ENCODE measurements around the gene CLK1.

CLK1 gene

GRCh38 chr2:200845194-200845593, 19.3 kb downstream of the CLK1 start:
- H3K4me3 ChIP-seq (ENCODE audit: control insufficient read depth in 1 of 7, extremely low read depth in 1 of 7, insufficient read depth in 4 of 7, low read depth in 2 of 7, low read length in 6 of 7), result no peak overlapping the region
- H3K36me3 ChIP-seq (ENCODE audit: control insufficient read depth in 4 of 4, insufficient read depth in 4 of 4, low read length in 3 of 4), result no peaks in the 10 kb centered on the region
- no peaks in the 10 kb centered on the region for H3K9me3 ChIP-seq (ENCODE audit: control extremely low read depth in 1 of 5, control insufficient read depth in 4 of 5, insufficient read depth in 2 of 5, low read depth in 1 of 5, low read length in 4 of 5)
- H3K27ac ChIP-seq (ENCODE audit: insufficient read depth in 1 of 2, low read depth in 1 of 2, low read length in 2 of 2, poor library complexity in 1 of 2, severe bottlenecking in 2 of 2), result no peak overlapping the region
- CTCF ChIA-PET, result interaction anchor here (1.0 to 1.4 kb wide), 4 partner anchors 9 to 56 kb away, joined by 3 to 7 read pairs (median 4); no protein-coding TSS in a partner anchor
- 99% methylated on average over 5 of the region's 5 CpGs for whole genome bisulfite sequencing (ENCODE audit: insufficient coverage)
- no peaks in the 10 kb centered on the region for H3K4me1 ChIP-seq (ENCODE audit: control extremely low read depth in 1 of 4, control insufficient read depth in 4 of 4, insufficient read depth in 4 of 4, low read length in 3 of 4)
- DNase-seq, result no peak
- no peaks in the 10 kb centered on the region for H3K27me3 ChIP-seq (replicated peaks in 2 of 5; ENCODE audit: control insufficient read depth in 4 of 5, insufficient read depth in 5 of 5, low read length in 4 of 5)
- POLR2A ChIA-PET, result interaction anchor here (1.0 kb wide), 1 partner anchor 8 kb away, joined by 3 read pairs; no protein-coding TSS in a partner anchor

GRCh38 chr2:200843993-200844948, 20.2 kb downstream of the CLK1 start:
- H3K9me3 ChIP-seq (ENCODE audit: control extremely low read depth in 1 of 5, control insufficient read depth in 4 of 5, insufficient read depth in 2 of 5, low read depth in 1 of 5, low read length in 4 of 5), result no peaks in the 10 kb centered on the region
- POLR2A ChIA-PET, result interaction anchor here (0.8 to 1.1 kb wide), 3 partner anchors 9 to 13 kb away, joined by 3 read pairs; no protein-coding TSS in a partner anchor
- H3K4me1 ChIP-seq (ENCODE audit: control extremely low read depth in 1 of 4, control insufficient read depth in 4 of 4, insufficient read depth in 4 of 4, low read length in 3 of 4), result no peaks in the 10 kb centered on the region
- H3K27me3 ChIP-seq (replicated peaks in 2 of 5; ENCODE audit: control insufficient read depth in 4 of 5, insufficient read depth in 5 of 5, low read length in 4 of 5), result no peaks in the 10 kb centered on the region
- 95% methylated on average over 24 of the region's 24 CpGs for WGBS (ENCODE audit: insufficient coverage)
- CTCF ChIA-PET, result interaction anchor here (1.0 to 1.4 kb wide), 3 partner anchors 8 to 57 kb away, joined by 3 to 5 read pairs (median 4); no protein-coding TSS in a partner anchor
- DNase-seq, result no peak
- no peaks in the 10 kb centered on the region for H3K36me3 ChIP-seq (ENCODE audit: control insufficient read depth in 4 of 4, insufficient read depth in 4 of 4, low read length in 3 of 4)
- no peak overlapping the region for H3K4me3 ChIP-seq (ENCODE audit: control insufficient read depth in 1 of 7, extremely low read depth in 1 of 7, insufficient read depth in 4 of 7, low read depth in 2 of 7, low read length in 6 of 7)
- no peak overlapping the region for H3K27ac ChIP-seq (ENCODE audit: insufficient read depth in 1 of 2, low read depth in 1 of 2, low read length in 2 of 2, poor library complexity in 1 of 2, severe bottlenecking in 2 of 2)

- no peak for DNase-seq
- H3K36me3 ChIP-seq (ENCODE audit: control insufficient read depth in 4 of 4, insufficient read depth in 4 of 4, low read length in 3 of 4), result no peaks in the 10 kb centered on the region
- POLR2A ChIA-PET, result no interaction called here
- H3K4me3 ChIP-seq (ENCODE audit: control insufficient read depth in 1 of 7, extremely low read depth in 1 of 7, insufficient read depth in 4 of 7, low read depth in 2 of 7, low read length in 6 of 7), result no peak overlapping the region
- 100% methylated on average over 3 of the region's 3 CpGs for WGBS (ENCODE audit: insufficient coverage)
- H3K27ac ChIP-seq (ENCODE audit: insufficient read depth in 1 of 2, low read depth in 1 of 2, low read length in 2 of 2, poor library complexity in 1 of 2, severe bottlenecking in 2 of 2), result no peak overlapping the region
- H3K9me3 ChIP-seq (ENCODE audit: control extremely low read depth in 1 of 5, control insufficient read depth in 4 of 5, insufficient read depth in 2 of 5, low read depth in 1 of 5, low read length in 4 of 5), result peaks cover 0 to 10% (median 6%) of the 10 kb centered on the region in 5 experiments
- H3K27me3 ChIP-seq (replicated peaks in 2 of 5; ENCODE audit: control insufficient read depth in 4 of 5, insufficient read depth in 5 of 5, low read length in 4 of 5), result no peaks in the 10 kb centered on the region
- H3K4me1 ChIP-seq (ENCODE audit: control extremely low read depth in 1 of 4, control insufficient read depth in 4 of 4, insufficient read depth in 4 of 4, low read length in 3 of 4), result no peaks in the 10 kb centered on the region
- CTCF ChIA-PET, result interaction anchor here (1.0 kb wide), 2 partner anchors 11 to 21 kb away, joined by 3 read pairs; no protein-coding TSS in a partner anchor
Measured at GRCh38 chr2:200839513-200839912, 24.9 kb downstream of the CLK1 start.

- no peaks in the 10 kb centered on the region for H3K36me3 ChIP-seq (ENCODE audit: control insufficient read depth in 4 of 4, insufficient read depth in 4 of 4, low read length in 3 of 4)
- H3K4me3 ChIP-seq (ENCODE audit: control insufficient read depth in 1 of 7, extremely low read depth in 1 of 7, insufficient read depth in 4 of 7, low read depth in 2 of 7, low read length in 6 of 7), result no peak overlapping the region
- POLR2A ChIA-PET, result no interaction called here
- WGBS (ENCODE audit: insufficient coverage), result 100% methylated on average over 3 of the region's 4 CpGs
- no peak for DNase-seq
- no peaks in the 10 kb centered on the region for H3K27me3 ChIP-seq (replicated peaks in 2 of 5; ENCODE audit: control insufficient read depth in 4 of 5, insufficient read depth in 5 of 5, low read length in 4 of 5)
- H3K4me1 ChIP-seq (ENCODE audit: control extremely low read depth in 1 of 4, control insufficient read depth in 4 of 4, insufficient read depth in 4 of 4, low read length in 3 of 4), result no peaks in the 10 kb centered on the region
- no peak overlapping the region for H3K27ac ChIP-seq (ENCODE audit: insufficient read depth in 1 of 2, low read depth in 1 of 2, low read length in 2 of 2, poor library complexity in 1 of 2, severe bottlenecking in 2 of 2)
- CTCF ChIA-PET, result no interaction called here
- peaks cover 0 to 10% (median 6%) of the 10 kb centered on the region in 5 experiments for H3K9me3 ChIP-seq (ENCODE audit: control extremely low read depth in 1 of 5, control insufficient read depth in 4 of 5, insufficient read depth in 2 of 5, low read depth in 1 of 5, low read length in 4 of 5)
Measured at GRCh38 chr2:200834701-200835100, 29.8 kb downstream of the CLK1 start.

DNA sequence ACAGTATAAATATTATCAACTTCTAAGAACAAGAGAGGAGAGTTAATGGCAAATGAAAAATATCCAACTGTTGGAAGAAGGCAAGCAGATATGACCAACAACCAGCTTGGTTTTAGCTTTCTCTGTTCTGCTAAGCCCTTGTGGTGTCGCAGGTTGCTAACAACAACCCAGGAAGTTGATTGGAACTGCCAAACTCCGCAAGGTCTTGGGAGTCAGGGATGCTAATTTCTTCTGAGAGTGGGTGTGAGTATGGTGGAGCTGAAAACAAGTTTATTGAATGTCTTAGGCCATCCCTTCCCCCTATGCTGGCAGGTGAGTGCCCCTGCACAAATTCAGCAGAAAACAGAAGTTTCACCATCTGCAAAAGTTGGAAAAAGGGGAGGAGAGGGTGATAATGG, 35.2 kb downstream of the CLK1 start:
- no peaks in the 10 kb centered on the region for H3K27me3 ChIP-seq (replicated peaks in 2 of 5; ENCODE audit: control insufficient read depth in 4 of 5, insufficient read depth in 5 of 5, low read length in 4 of 5)
- H3K36me3 ChIP-seq (ENCODE audit: control insufficient read depth in 4 of 4, insufficient read depth in 4 of 4, low read length in 3 of 4), result peaks cover 0 to 3% (median under 1%) of the 10 kb centered on the region in 4 experiments
- H3K4me3 ChIP-seq (ENCODE audit: control insufficient read depth in 1 of 7, extremely low read depth in 1 of 7, insufficient read depth in 4 of 7, low read depth in 2 of 7, low read length in 6 of 7), result no peak overlapping the region
- H3K27ac ChIP-seq (ENCODE audit: insufficient read depth in 1 of 2, low read depth in 1 of 2, low read length in 2 of 2, poor library complexity in 1 of 2, severe bottlenecking in 2 of 2), result no peak overlapping the region
- WGBS (ENCODE audit: insufficient coverage), result 100% methylated on average over 1 of the region's 2 CpGs
- ChIA-PET CTCF (interaction anchor here (1.0 to 1.4 kb wide), 3 partner anchors 10 to 27 kb away, joined by 3 to 6 read pairs (median 4); no protein-coding TSS in a partner anchor), POLR2A (interaction anchor here (0.7 kb wide), 1 partner anchor 24 kb away, joined by 4 read pairs; no protein-coding TSS in a partner anchor)
- no peaks in the 10 kb centered on the region for H3K4me1 ChIP-seq (ENCODE audit: control extremely low read depth in 1 of 4, control insufficient read depth in 4 of 4, insufficient read depth in 4 of 4, low read length in 3 of 4)
- H3K9me3 ChIP-seq (ENCODE audit: control extremely low read depth in 1 of 5, control insufficient read depth in 4 of 5, insufficient read depth in 2 of 5, low read depth in 1 of 5, low read length in 4 of 5), result no peaks in the 10 kb centered on the region
- no peak for DNase-seq

GRCh38 chr2:200828572-200829257, 35.7 kb downstream of the CLK1 start:
- no peak for DNase-seq
- ChIA-PET POLR2A (interaction anchor here (0.7 kb wide), 1 partner anchor 24 kb away, joined by 4 read pairs; no protein-coding TSS in a partner anchor), CTCF (interaction anchor here (0.8 to 2.0 kb wide), 7 partner anchors 11 to 31 kb away, joined by 3 to 8 read pairs (median 4); no protein-coding TSS in a partner anchor)
- Histone ChIP-seq H3K27me3 (replicated peaks in 2 of 5; ENCODE audit: control insufficient read depth in 4 of 5, insufficient read depth in 5 of 5, low read length in 4 of 5) (no peaks in the 10 kb centered on the region), H3K27ac (ENCODE audit: insufficient read depth in 1 of 2, low read depth in 1 of 2, low read length in 2 of 2, poor library complexity in 1 of 2, severe bottlenecking in 2 of 2) (no peak overlapping the region), H3K36me3 (ENCODE audit: control insufficient read depth in 4 of 4, insufficient read depth in 4 of 4, low read length in 3 of 4) (peaks cover 0 to 3% (median under 1%) of the 10 kb centered on the region in 4 experiments), H3K4me3 (ENCODE audit: control insufficient read depth in 1 of 7, extremely low read depth in 1 of 7, insufficient read depth in 4 of 7, low read depth in 2 of 7, low read length in 6 of 7) (no peak overlapping the region), H3K4me1 (ENCODE audit: control extremely low read depth in 1 of 4, control insufficient read depth in 4 of 4, insufficient read depth in 4 of 4, low read length in 3 of 4) (no peaks in the 10 kb centered on the region), H3K9me3 (ENCODE audit: control extremely low read depth in 1 of 5, control insufficient read depth in 4 of 5, insufficient read depth in 2 of 5, low read depth in 1 of 5, low read length in 4 of 5) (no peaks in the 10 kb centered on the region)
- 98% methylated on average over 8 of the region's 9 CpGs for WGBS (ENCODE audit: insufficient coverage)

Data from common myeloid progenitor, CD34-positive (primary cell).